Panc1 (cell line): Measurements from ENCODE around the gene CMTR2. TPM values are rescaled to one million over a fixed set of nuclear protein-coding genes. Genes with fewer than 3 reads are reported as not detected.

Experiments used
- ATAC-seq: fragments of 200-7000 bp; cut with Tn5 transposase; 2 replicates; pipeline ENCODE4 v1.9.1; 2020; ENCODE audit warnings: mild to moderate bottlenecking, moderate library complexity
- BruUV-seq: library from RNA; stranded (reverse); fragments of 400-500 nt; replicated peaks from 2 replicates; lab custom pipeline; 2021; lab: Mats Ljungman, UMichigan
- CTCF ChIA-PET: fragments of 300-600 bp; sonication (Branson Sonifier 250); formaldehyde crosslinking; loops from one replicate; lab custom pipeline; 2022; ENCODE audit warnings: antibody characterized with exemption; lab: Charles Lee
- POLR2A ChIA-PET: fragments of 300-600 bp; sonication (Branson Sonifier 250); formaldehyde crosslinking; loops from one replicate; lab custom pipeline; 2022; ENCODE audit warnings: antibody characterized with exemption; lab: Charles Lee
- DNase-seq: peaks from one replicate; pipeline ENCODE4 v3.0.0-alpha.2; 2010; ENCODE audit warnings: low read depth, low spot score
- H3K27ac ChIP-seq: 2 replicates; pipeline ENCODE4 v1.5.1; 2011; ENCODE audit warnings: mild to moderate bottlenecking, low read length, inconsistent platforms
- H3K27me3 ChIP-seq: fragments of 200-500 bp; sonication (Bioruptor generic); 2 replicates; pipeline ENCODE4 v1.6.0; 2014; ENCODE audit warnings: low read length, inconsistent platforms; ENCODE audit not compliant: control insufficient read depth, insufficient read depth
- H3K36me3 ChIP-seq: fragments of 200-500 bp; sonication (Bioruptor generic); 2 replicates; pipeline ENCODE4 v1.5.1; 2014; ENCODE audit warnings: inconsistent platforms, mild to moderate bottlenecking, low read length, moderate library complexity; ENCODE audit not compliant: control insufficient read depth, insufficient read depth
- H3K4me1 ChIP-seq: 2 replicates; pipeline ENCODE4 v1.5.1; 2011; ENCODE audit warnings: inconsistent platforms, mild to moderate bottlenecking, low read length, moderate library complexity; ENCODE audit not compliant: control insufficient read depth, insufficient read depth
- H3K4me3 ChIP-seq, 2 experiments: 2 replicates each; pipeline ENCODE4 v1.5.1; 2011 to 2012; ENCODE audit warnings: low read depth in 2 of 2, low read length in 2 of 2, mild to moderate bottlenecking in 2 of 2, inconsistent platforms in 1 of 2, moderate library complexity in 1 of 2
- H3K9me3 ChIP-seq: fragments of 200-500 bp; sonication (Bioruptor generic); 2 replicates; pipeline ENCODE4 v1.5.1; 2014; ENCODE audit warnings: low read depth, mild to moderate bottlenecking, inconsistent platforms, low read length, moderate library complexity; ENCODE audit not compliant: control insufficient read depth, insufficient read depth
- POLR2AphosphoS5 ChIP-seq: IDR thresholded peaks from 2 replicates; pipeline ENCODE4 v1.6.1; 2012; ENCODE audit warnings: mild to moderate bottlenecking, low read depth, low read length, moderate library complexity
- SIN3A ChIP-seq: IDR thresholded peaks from 2 replicates; pipeline ENCODE4 v1.6.1; 2012; ENCODE audit warnings: low read depth, mild to moderate bottlenecking, low read length, moderate library complexity, borderline replicate concordance; ENCODE audit not compliant: insufficient read depth
- TCF7L2 ChIP-seq: IDR thresholded peaks from 2 replicates; pipeline ENCODE4 v1.6.1; 2011; ENCODE audit warnings: mild to moderate bottlenecking, low read depth, low read length, inconsistent platforms
- in situ Hi-C: cut with HindIII; loops from 2 replicates; pipeline ENCODE4 v1.10.0; 2016; ENCODE audit warnings: low sequenced_read_pairs, low pct_unique_long_range_greater_than_20kb
- intact Hi-C: fragments of 100-400 bp; cut with micrococcal nuclease; formaldehyde crosslinking; loops from one replicate; pipeline ENCODE4 v1.10.0; 2022; ENCODE audit not compliant: unreplicated experiment
- total RNA-seq: library from RNA; stranded (reverse); gene quantifications from one replicate; pipeline ENCODE4 v1.2.1, GENCODE V29; 2021; ENCODE audit not compliant: unreplicated experiment
- TF ChIP-seq, protein P1 (sequence below): fragments of 450-650 bp; IDR thresholded peaks from 2 replicates; pipeline ENCODE4 v1.5.1; 2017; ENCODE audit warnings: mild to moderate bottlenecking
- TF ChIP-seq, protein P2 (sequence below), 2 experiments: IDR thresholded peaks; 2 replicates each; pipeline ENCODE4 v1.6.1; 2011 to 2012; ENCODE audit warnings: low read depth in 2 of 2, control low read depth in 1 of 2, low read length in 1 of 2, mild to moderate bottlenecking in 1 of 2, moderate library complexity in 1 of 2; ENCODE audit not compliant: insufficient read depth in 1 of 2

Gene CMTR2
- total RNA-seq, 1 experiment from 2014 or later = 12.5 TPM

DNA sequence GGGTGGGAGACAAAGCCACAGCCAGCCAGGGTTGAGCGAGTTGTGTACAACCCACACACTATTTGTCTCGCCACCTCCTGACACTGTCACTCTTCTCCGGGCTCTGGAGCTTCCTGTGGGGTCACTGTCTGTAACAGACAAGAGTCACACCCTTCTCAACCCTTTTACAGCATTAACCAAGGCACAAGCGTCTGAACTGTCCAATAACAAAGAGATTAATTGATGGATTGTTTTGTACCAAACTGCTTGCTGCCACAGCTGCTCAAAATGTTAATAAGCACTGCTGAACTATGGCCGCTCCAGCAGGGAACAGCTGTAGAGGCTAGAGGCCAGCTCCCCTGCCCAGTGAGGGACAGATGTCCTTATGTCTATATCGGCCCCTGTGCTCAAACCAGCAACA lies 33.5 kb downstream of the CMTR2 start:
- no peak for ATAC-seq

DNA sequence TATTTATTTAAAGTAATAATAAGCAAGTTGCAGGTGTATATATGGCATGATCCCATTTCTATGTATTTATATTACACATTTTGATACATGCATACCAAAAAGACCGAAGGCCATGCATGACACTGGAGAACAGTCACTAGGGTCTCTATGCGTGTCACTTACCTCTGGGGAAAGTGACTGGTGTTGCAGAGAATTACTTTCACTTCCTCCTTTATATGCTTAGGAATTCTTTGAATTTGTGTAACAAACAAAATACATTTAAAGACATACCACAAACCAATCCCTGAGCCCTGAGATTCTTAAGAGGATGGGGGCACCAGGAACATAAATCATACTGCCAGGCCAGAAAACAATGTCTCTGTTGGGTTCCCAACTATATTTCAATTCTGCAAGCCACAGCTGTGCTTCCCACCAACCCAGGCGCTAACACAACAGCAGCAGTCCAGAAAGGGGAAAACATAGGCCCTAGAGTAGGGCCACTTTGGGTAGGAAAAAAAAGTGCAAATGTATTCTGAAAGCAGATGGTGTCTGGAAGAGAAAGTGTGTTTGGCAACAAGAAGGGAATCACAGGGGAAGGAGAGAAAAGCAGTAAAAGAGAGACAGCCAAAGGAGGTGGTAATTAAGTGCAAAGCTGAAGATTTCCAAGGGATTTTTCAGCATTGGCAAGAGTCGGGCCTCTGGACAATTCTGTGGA lies 34.2 kb downstream of the CMTR2 start:
- no TSS peak for BruUV-seq
- ATAC-seq = no peak
- CTCF ChIA-PET = no interaction called here

More for the DNA sequence above, 33.5 kb downstream of the CMTR2 start:
- POLR2A ChIA-PET = no interaction called here
- in situ Hi-C loops (no loop called here), intact Hi-C loops (no loop called here)
- no TSS peak for BruUV-seq
- Histone ChIP-seq H3K9me3 (no peaks in the 10 kb centered on the region), H3K27me3 (peaks cover 4% of the 10 kb centered on the region), H3K36me3 (no peaks in the 10 kb centered on the region), H3K4me3 (no peak overlapping the region), H3K4me1 (no peaks in the 10 kb centered on the region), H3K27ac (no peak overlapping the region)
- CTCF ChIA-PET = no interaction called here
- TF ChIP-seq, protein P1, sequence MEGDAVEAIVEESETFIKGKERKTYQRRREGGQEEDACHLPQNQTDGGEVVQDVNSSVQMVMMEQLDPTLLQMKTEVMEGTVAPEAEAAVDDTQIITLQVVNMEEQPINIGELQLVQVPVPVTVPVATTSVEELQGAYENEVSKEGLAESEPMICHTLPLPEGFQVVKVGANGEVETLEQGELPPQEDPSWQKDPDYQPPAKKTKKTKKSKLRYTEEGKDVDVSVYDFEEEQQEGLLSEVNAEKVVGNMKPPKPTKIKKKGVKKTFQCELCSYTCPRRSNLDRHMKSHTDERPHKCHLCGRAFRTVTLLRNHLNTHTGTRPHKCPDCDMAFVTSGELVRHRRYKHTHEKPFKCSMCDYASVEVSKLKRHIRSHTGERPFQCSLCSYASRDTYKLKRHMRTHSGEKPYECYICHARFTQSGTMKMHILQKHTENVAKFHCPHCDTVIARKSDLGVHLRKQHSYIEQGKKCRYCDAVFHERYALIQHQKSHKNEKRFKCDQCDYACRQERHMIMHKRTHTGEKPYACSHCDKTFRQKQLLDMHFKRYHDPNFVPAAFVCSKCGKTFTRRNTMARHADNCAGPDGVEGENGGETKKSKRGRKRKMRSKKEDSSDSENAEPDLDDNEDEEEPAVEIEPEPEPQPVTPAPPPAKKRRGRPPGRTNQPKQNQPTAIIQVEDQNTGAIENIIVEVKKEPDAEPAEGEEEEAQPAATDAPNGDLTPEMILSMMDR = no peak
- TF ChIP-seq SIN3A (no peak), TCF7L2 (no peak), POLR2AphosphoS5 (no peak)
- TF ChIP-seq, protein P2, sequence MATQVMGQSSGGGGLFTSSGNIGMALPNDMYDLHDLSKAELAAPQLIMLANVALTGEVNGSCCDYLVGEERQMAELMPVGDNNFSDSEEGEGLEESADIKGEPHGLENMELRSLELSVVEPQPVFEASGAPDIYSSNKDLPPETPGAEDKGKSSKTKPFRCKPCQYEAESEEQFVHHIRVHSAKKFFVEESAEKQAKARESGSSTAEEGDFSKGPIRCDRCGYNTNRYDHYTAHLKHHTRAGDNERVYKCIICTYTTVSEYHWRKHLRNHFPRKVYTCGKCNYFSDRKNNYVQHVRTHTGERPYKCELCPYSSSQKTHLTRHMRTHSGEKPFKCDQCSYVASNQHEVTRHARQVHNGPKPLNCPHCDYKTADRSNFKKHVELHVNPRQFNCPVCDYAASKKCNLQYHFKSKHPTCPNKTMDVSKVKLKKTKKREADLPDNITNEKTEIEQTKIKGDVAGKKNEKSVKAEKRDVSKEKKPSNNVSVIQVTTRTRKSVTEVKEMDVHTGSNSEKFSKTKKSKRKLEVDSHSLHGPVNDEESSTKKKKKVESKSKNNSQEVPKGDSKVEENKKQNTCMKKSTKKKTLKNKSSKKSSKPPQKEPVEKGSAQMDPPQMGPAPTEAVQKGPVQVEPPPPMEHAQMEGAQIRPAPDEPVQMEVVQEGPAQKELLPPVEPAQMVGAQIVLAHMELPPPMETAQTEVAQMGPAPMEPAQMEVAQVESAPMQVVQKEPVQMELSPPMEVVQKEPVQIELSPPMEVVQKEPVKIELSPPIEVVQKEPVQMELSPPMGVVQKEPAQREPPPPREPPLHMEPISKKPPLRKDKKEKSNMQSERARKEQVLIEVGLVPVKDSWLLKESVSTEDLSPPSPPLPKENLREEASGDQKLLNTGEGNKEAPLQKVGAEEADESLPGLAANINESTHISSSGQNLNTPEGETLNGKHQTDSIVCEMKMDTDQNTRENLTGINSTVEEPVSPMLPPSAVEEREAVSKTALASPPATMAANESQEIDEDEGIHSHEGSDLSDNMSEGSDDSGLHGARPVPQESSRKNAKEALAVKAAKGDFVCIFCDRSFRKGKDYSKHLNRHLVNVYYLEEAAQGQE (IDR thresholded peaks at IDR 0.05; ENCODE audit: insufficient read depth in 1 of 2, low read depth in 2 of 2, low read length in 1 of 2) = no peak
- no peak for DNase-seq

More for the DNA sequence above, 34.2 kb downstream of the CMTR2 start:
- TF ChIP-seq, protein P1 = no peak
- TF ChIP-seq, protein P2 (IDR thresholded peaks at IDR 0.05; ENCODE audit: insufficient read depth in 1 of 2, low read depth in 2 of 2, low read length in 1 of 2) = no peak
- no peak for TF ChIP-seq SIN3A
- no peak for TF ChIP-seq TCF7L2
- no peak for TF ChIP-seq POLR2AphosphoS5
- Histone ChIP-seq H3K4me1 (no peaks in the 10 kb centered on the region), H3K36me3 (no peaks in the 10 kb centered on the region), H3K27me3 (peaks cover 4% of the 10 kb centered on the region), H3K9me3 (no peaks in the 10 kb centered on the region), H3K27ac (no peak overlapping the region), H3K4me3 (no peak overlapping the region)
- DNase-seq = no peak
- intact Hi-C loops (no loop called here), in situ Hi-C loops (no loop called here)
- POLR2A ChIA-PET = no interaction called here
